NCI-H345 treated with DMSO at 0.1 percent for 48 hours (cell line): Measurements from ENCODE around the gene ATP2B3.

Source experiments
- DNase-seq: peaks from one replicate; lab custom pipeline; 2025; ENCODE audit not compliant: unreplicated experiment; lab: John Stamatoyannopoulos, UW

The ATP2B3 gene

GRCh38 chrX:153488231-153488914, 29.1 kb upstream of the ATP2B3 start:
- DNase-seq = no peak

DNA sequence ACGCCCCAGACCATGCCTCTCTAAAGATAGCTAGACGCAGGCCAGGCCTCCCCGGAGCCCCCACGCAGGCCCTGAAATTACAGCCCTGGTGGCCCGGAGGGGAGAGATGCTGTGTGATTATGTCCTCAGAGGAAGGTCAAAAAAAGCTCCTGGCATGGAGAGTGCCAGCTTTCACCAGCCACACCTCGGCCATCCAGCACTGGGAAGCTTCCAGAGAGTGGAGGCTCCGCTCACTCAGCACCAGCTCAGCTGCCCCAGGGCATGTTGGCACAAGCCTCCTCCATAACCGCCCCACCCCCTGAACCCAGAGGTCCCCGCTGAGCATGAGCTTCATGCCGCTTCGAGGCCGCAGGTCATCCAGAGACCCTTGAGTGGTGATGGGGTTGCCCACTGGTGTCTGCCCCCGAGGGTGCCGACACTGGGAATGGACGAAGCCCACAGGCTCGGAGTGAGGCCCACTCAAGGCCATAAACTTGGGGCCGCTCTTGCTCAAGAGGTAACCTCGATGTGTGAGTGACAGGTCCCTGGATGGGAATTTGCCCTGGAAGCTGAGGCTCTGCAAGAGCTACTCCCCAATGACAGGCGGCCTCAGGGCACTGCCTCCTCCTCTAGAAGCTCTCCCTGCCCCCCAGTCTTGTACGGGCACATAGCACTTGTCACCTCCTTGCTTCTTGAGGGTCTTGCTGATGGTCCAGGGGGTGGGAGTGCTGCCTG, 27.1 kb upstream of the ATP2B3 start:
- DNase-seq = no peak

DNA sequence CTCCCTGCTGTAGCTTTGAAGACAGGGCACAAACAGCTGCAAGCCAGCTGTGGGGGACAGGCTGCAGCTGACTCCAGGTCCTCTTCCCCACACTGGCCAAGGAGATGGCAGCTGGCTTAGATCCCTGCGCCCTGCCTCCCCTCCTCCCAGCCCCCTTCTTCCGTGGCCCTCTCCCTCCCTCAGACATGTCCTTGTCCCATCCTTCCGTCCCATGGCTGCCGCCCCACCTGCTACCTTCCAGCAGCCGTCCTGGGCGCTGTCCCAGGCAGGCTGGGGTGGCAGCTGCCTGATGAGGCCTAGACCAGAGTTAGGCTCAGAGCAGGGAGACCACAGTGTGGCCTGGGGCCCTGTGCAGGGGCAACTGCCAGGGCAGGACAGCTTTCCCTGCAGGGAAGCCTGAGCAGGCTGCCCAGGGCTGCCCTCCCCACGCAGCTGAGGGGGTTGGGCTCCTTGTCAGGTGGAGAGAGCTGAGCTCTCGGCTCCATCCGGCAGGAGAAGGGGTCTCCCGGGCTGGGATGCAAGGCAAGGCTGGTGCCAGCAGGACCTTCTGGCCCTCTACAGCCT, 26.0 kb upstream of the ATP2B3 start:
- no peak for DNase-seq

DNA sequence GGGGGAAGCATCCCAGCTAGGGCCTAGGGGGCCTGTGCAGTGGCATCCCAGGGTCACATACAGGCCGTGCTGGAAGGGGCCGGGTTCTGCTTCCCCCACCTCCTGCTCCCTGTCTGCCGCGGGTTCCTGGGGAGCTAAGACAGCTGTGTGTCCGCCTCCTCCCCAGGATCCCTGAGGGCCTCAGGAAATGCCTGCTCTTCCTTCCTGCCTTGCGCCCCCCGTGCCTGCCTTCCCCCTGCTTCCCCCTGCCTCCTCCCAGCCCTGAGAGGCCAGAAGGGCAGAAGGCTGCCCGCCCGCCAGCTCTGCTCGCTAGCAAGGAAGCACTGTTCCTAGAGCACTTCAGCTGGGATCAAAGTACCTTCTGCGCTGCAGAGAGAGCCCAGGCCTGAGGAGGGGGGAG, 25.5 kb upstream of the ATP2B3 start:
- DNase-seq = no peak

DNA sequence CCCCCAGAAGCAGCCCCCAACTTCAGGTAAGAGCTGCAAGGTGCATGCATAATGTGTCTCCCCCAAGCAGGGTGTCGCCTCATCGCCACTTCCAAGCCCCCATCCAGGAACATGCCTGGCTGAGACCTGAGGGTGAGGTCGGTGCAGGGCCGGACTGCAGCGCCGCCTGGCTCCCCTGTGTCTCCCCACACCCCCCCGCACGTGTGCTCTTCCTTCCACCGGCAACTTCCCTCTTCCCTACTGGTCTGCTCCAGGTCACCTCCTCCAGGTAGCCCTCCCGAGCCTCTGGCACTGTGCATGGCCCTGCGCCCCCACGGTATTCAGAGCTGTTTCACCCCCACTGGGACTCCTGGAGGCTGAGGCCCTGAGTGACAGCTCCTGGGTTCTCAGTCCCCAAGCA, 24.9 kb upstream of the ATP2B3 start:
- no peak for DNase-seq

GRCh38 chrX:153493085-153493484, 24.4 kb upstream of the ATP2B3 start:
- DNase-seq = no peak

DNA sequence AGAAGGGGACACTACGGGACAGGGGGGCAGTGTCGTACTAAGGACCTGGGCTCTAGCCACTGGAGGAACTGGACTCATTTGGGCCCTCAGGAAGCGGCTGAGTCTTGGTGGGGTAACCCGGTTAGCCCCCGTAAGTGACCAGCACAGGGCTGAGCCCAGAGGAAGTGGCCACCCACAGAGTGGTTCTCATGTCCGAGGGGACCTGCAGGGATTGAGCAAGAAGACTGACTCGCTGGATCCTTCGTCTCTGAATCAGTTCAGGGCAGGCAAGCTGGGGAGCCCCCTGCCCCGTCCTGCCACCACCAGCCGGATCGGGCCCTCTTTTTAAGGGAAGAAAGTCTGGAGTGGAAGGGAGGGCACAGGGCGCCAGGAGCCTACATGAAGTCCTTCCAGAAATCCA, 23.4 kb upstream of the ATP2B3 start:
- no peak for DNase-seq

DNA sequence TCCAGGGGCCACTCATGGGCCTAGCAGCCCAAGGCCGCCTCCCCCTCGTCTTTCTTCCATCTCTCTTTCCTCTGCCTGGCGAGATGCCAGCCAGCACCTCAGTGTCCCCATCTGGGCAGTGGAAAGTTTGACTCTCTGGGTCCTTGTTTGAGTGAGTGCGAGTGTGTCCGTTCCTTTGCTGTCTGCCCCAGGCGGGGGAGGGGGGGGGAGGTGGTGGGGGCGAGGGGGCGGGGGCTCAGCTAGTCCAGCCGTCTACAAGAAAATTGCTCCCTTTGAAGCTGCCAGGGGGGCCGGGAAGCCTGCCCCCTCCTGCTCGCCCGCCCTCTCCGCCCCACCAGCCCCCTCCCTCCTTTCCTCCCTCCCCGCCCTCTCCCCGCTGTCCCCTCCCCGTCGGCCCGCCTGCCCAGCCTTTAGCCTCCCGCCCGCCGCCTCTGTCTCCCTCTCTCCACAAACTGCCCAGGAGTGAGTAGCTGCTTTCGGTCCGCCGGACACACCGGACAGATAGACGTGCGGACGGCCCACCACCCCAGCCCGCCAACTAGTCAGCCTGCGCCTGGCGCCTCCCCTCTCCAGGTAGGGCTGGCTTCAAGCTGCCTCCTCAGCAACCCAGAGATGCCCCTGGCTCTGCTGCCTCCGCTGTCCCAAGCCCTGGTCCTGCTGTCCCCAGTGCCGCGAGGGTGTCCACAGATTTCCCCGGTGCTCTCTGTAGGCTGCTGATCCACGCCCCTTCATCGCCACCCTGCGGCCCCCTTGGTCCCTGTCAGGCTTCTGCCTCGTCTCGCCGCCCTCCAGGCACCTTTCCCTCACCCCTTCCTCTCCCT, 22.7 kb upstream of the ATP2B3 start, which contains the start of gene BGN:
Gene BGN (plus strand): TSS at position 440 of the 821 bp plus-strand sequence. CDS start 9,652 bp downstream, outside the sequence.
- DNase-seq = no peak

GRCh38 chrX:153495362-153495751, 22.1 kb upstream of the ATP2B3 start:
- no peak for DNase-seq

DNA sequence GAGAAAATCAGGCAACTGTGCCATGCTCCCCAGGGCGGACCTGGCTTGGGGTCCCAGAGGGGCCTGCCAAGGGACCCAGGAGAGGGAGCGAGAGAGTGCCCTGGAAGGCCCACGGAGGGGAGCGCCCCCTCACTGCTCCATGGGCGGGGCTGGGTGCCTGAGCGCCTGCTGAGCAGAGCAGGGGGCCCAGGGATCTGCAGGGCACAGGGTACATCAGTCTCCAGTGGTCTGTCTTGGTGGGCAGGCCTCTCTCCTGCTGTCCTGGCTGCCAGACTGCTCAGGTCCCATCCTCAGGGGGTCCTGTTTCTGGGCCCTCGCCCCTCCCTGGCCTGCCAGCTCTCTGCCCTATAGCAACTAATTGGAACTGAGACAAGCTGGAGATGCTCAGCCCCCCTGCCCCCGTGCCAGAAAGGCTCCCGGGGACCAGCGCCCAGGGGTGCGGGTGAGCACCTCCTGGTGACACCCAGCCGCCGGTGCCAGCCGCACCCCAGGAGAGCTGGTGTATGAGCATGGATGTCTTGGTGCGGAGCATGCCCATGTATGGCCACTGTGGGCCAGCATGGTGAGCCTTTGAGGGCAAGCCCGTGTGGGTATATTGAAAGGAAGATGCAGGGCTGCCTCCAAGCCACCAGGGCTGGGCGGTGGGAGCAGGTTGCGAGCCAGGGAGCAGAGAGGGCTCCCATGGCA, 21.4 kb upstream of the ATP2B3 start:
- no peak for DNase-seq

DNA sequence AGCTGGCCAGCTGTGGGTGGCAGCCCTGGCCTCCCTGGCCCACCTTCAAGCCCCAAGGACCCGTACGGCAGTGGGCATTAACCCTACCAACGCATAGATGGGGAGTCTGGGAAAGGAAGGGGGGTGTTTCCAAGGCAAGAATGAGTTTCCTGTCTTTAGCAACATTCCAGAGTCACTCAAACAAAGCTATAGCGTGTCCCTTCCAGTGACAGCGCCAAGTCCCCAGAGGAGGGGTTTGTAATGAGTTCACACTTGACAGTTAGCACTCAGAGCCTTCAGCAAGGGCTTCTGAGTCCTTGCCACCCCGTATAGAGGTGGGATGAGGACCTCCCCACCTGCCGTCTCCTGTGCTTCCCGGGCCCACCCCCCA, 20.9 kb upstream of the ATP2B3 start:
- no peak for DNase-seq

GRCh38 chrX:153498453-153498852, 19.0 kb upstream of the ATP2B3 start:
- no peak for DNase-seq

DNA sequence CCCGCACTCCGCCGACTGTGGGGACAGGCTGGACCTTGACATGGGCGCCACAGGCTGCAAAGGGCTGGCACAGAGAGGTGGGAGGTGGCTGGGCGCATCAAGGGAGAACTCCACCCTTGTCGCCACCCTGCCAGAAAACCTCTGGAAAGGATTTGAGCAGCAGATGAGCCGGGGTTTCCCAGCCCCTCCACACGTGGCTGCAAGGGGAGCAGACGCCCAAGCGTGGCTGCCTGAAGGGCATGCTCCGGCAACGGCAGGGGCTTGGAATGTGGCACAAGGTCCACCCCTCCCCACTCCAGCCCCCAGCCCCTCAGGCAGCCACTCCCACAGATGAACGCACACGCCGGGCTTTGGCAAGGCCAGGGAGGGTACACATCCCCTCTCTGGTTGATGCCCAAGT, 18.1 kb upstream of the ATP2B3 start:
- DNase-seq = no peak

- DNase-seq = no peak
Measured at GRCh38 chrX:153499876-153500275, 17.6 kb upstream of the ATP2B3 start.

- no peak for DNase-seq
Measured at GRCh38 chrX:153500676-153501280, 16.7 kb upstream of the ATP2B3 start.

- no peak for DNase-seq
Measured at GRCh38 chrX:153501530-153501929, 15.9 kb upstream of the ATP2B3 start.

GRCh38 chrX:153502131-153502530, 15.3 kb upstream of the ATP2B3 start:
- DNase-seq = no peak

DNA sequence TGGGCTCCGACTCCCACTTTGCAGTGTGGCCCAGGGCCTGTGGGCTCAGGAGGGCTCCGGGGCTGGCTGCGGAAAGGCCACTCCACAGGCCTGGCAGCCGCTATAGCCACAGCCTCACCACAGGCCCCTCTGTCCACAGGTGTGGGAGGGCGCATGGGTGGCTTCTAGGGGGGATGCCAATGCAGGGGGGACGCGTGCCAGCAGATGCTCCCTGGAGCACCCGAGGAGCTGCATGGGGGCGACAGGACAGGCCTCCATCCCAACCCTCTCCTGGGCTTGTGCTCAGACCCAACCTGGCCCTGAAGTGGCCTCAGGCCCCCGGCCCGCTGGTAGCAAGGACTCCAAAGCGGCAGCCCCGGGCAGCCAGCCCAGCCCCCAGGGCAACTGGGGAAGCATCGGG, 14.6 kb upstream of the ATP2B3 start:
- no peak for DNase-seq

- no peak for DNase-seq
Measured at GRCh38 chrX:153504445-153505016, 12.9 kb upstream of the ATP2B3 start.

GRCh38 chrX:153505361-153505760, 12.1 kb upstream of the ATP2B3 start:
- DNase-seq = no peak
